Left forelimb (tissue), 1 donor: ENCODE data around the gene GRIK1.

Experiments used
- DNase-seq: peaks from one replicate; pipeline ENCODE4 v3.0.0-alpha.2; 2018; ENCODE audit warnings: low spot score

Gene GRIK1

GRCh38 chr21:29827647-29828046 is 112.1 kb downstream of the GRIK1 start:
- DNase-seq = no peak

- no peak for DNase-seq
Observed at GRCh38 chr21:29827236-29827635, 112.6 kb downstream of the GRIK1 start.

- no peak for DNase-seq
Observed at GRCh38 chr21:29826386-29826785, 113.4 kb downstream of the GRIK1 start.

GRCh38 chr21:29825936-29826335 is 113.9 kb downstream of the GRIK1 start:
- DNase-seq = no peak

- no peak for DNase-seq
Observed at GRCh38 chr21:29825345-29825744, 114.5 kb downstream of the GRIK1 start.

- no peak for DNase-seq
Observed at GRCh38 chr21:29822064-29822463, 117.7 kb downstream of the GRIK1 start.

GRCh38 chr21:29821230-29821629 is 118.6 kb downstream of the GRIK1 start:
- no peak for DNase-seq

GRCh38 chr21:29819675-29820326 is 120.0 kb downstream of the GRIK1 start:
- no peak for DNase-seq

GRCh38 chr21:29818383-29818921 is 121.3 kb downstream of the GRIK1 start:
- no peak for DNase-seq

- DNase-seq = no peak
Observed at GRCh38 chr21:29817450-29817849, 122.3 kb downstream of the GRIK1 start.

- DNase-seq = no peak
Observed at GRCh38 chr21:29812947-29813346, 126.8 kb downstream of the GRIK1 start.

GRCh38 chr21:29810871-29811270 is 128.9 kb downstream of the GRIK1 start:
- DNase-seq = no peak

GRCh38 chr21:29808153-29808552 is 131.6 kb downstream of the GRIK1 start:
- DNase-seq = no peak

- no peak for DNase-seq
Observed at GRCh38 chr21:29805105-29805504, 134.7 kb downstream of the GRIK1 start.

- DNase-seq = no peak
Observed at GRCh38 chr21:29803191-29803590, 136.6 kb downstream of the GRIK1 start.

- DNase-seq = no peak
Observed at GRCh38 chr21:29801122-29801521, 138.7 kb downstream of the GRIK1 start.

- no peak for DNase-seq
Observed at GRCh38 chr21:29800056-29800455, 139.7 kb downstream of the GRIK1 start.

GRCh38 chr21:29798840-29799239 is 141.0 kb downstream of the GRIK1 start:
- no peak for DNase-seq

- no peak for DNase-seq
Observed at GRCh38 chr21:29797155-29797554, 142.6 kb downstream of the GRIK1 start.

GRCh38 chr21:29793712-29794111 is 146.1 kb downstream of the GRIK1 start:
- no peak for DNase-seq

GRCh38 chr21:29789393-29789792 is 150.4 kb downstream of the GRIK1 start:
- DNase-seq = no peak

- DNase-seq = no peak
Observed at GRCh38 chr21:29788752-29789151, 151.0 kb downstream of the GRIK1 start.

- no peak for DNase-seq
Observed at GRCh38 chr21:29787361-29787909, 152.4 kb downstream of the GRIK1 start.
